Esophagus squamous epithelium (tissue), 4 donors: Measurements from ENCODE around the gene CTTNBP2.

Source experiments
- POLR2A ChIP-seq, 4 donors: fragments of 450-650 bp; IDR thresholded peaks; one replicate each; pipeline ENCODE4 v1.6.1; 2017; ENCODE audit warnings: antibody characterized with exemption in 4 of 4, mild to moderate bottlenecking in 4 of 4, moderate library complexity in 3 of 4
- TF ChIP-seq, protein P1 (sequence below), 6 experiments: fragments of 450-650 bp in 4 of 6; fragments of 200-600 bp in 2 of 6; sonication (generic) in 2 of 6; IDR thresholded peaks; one replicate each; pipeline ENCODE4 v1.5.1; 2016 to 2019; ENCODE audit warnings: antibody characterized with exemption in 6 of 6, mild to moderate bottlenecking in 4 of 6, moderate library complexity in 4 of 6

GRCh38 chr7:117870448-117871130, 2.7 kb downstream of the CTTNBP2 start:
- no peak for TF ChIP-seq POLR2A (IDR thresholded peaks at IDR 0.05)
- TF ChIP-seq, protein P1, sequence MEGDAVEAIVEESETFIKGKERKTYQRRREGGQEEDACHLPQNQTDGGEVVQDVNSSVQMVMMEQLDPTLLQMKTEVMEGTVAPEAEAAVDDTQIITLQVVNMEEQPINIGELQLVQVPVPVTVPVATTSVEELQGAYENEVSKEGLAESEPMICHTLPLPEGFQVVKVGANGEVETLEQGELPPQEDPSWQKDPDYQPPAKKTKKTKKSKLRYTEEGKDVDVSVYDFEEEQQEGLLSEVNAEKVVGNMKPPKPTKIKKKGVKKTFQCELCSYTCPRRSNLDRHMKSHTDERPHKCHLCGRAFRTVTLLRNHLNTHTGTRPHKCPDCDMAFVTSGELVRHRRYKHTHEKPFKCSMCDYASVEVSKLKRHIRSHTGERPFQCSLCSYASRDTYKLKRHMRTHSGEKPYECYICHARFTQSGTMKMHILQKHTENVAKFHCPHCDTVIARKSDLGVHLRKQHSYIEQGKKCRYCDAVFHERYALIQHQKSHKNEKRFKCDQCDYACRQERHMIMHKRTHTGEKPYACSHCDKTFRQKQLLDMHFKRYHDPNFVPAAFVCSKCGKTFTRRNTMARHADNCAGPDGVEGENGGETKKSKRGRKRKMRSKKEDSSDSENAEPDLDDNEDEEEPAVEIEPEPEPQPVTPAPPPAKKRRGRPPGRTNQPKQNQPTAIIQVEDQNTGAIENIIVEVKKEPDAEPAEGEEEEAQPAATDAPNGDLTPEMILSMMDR (IDR thresholded peaks at IDR 0.05), result no peak
